Effector memory CD8-positive, alpha-beta T cell (primary cell): ENCODE results near the gene KRTAP3-3.

ENCODE experiments used
- ATAC-seq: fragments of 150-1000 bp; cut with Tn5 transposase; replicated peaks from 2 replicates; pipeline ENCODE4 v1.10.0; 2021; ENCODE audit warnings: mild to moderate bottlenecking, moderate library complexity
- DNase-seq, 3 experiments: peaks; one replicate each; pipeline ENCODE4 v3.0.0; 2021
- H3K27ac Mint-ChIP-seq, 2 donors: one replicate each; pipeline ENCODE4 v1.8.0; 2022; ENCODE audit warnings: mild to moderate bottlenecking in 2 of 2, mixed read lengths in 2 of 2, moderate library complexity in 2 of 2
- H3K27me3 Mint-ChIP-seq, 2 donors: one replicate each; pipeline ENCODE4 v1.8.0; 2022; ENCODE audit warnings: mixed read lengths in 2 of 2
- H3K36me3 Mint-ChIP-seq: one replicate; pipeline ENCODE4 v1.8.0; 2022; ENCODE audit warnings: mild to moderate bottlenecking, moderate library complexity, mixed read lengths; ENCODE audit not compliant: insufficient read depth
- H3K4me1 Mint-ChIP-seq, 2 donors: one replicate each; pipeline ENCODE4 v1.8.0; 2022; ENCODE audit warnings: low read depth in 2 of 2, mixed read lengths in 2 of 2
- H3K4me3 Mint-ChIP-seq, 2 donors: one replicate each; pipeline ENCODE4 v1.8.0; 2022; ENCODE audit warnings: mild to moderate bottlenecking in 2 of 2, mixed read lengths in 2 of 2, moderate library complexity in 2 of 2
- H3K9me3 Mint-ChIP-seq, 2 donors: one replicate each; pipeline ENCODE4 v1.8.0; 2022; ENCODE audit warnings: mixed read lengths in 2 of 2

KRTAP3-3 gene

DNA sequence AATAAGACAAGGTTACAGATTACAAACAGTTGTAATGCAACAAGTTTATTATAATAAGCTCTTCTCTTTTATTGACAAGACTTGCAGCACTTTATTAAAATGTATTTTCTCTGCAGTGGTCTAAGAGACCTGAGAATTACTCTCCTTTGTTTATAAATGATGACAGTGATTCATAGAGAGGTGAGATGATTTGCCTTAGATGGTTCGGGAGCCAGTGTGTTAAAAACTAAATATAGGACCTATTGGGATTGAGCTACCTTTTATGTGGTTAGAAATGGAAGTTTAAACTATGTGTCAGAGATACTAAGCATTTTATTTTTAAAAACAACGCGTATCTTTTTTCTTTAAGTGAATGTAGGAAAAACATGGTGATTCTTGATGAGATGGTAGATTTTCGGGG is 2.9 kb upstream of the KRTAP3-3 start:
- H3K9me3 Mint-ChIP-seq: no peaks in the 10 kb centered on the region
- no peak overlapping the region for H3K4me3 Mint-ChIP-seq
- no peak for DNase-seq
- H3K27me3 Mint-ChIP-seq: peaks cover 83 to 84% of the 10 kb centered on the region in 2 donors
- no peak for ATAC-seq
- no peaks in the 10 kb centered on the region for H3K4me1 Mint-ChIP-seq
- no peaks in the 10 kb centered on the region for H3K36me3 Mint-ChIP-seq
- no peak overlapping the region for H3K27ac Mint-ChIP-seq

GRCh38 chr17:40995116-40995515 is 1.2 kb upstream of the KRTAP3-3 start:
- Mint-ChIP-seq H3K36me3 (no peaks in the 10 kb centered on the region), H3K4me3 (no peak overlapping the region), H3K9me3 (no peaks in the 10 kb centered on the region), H3K27me3 (peaks cover 72 to 73% of the 10 kb centered on the region in 2 donors), H3K27ac (no peak overlapping the region), H3K4me1 (no peaks in the 10 kb centered on the region)
- no peak for ATAC-seq
- DNase-seq: no peak

GRCh38 chr17:40993084-40993483 is 880 bp downstream of the KRTAP3-3 start:
- Mint-ChIP-seq H3K9me3 (no peaks in the 10 kb centered on the region), H3K4me1 (no peaks in the 10 kb centered on the region), H3K27me3 (peaks cover 52 to 55% of the 10 kb centered on the region in 2 donors), H3K27ac (no peak overlapping the region), H3K4me3 (no peak overlapping the region), H3K36me3 (no peaks in the 10 kb centered on the region)
- no peak for DNase-seq
- no peak for ATAC-seq

DNA sequence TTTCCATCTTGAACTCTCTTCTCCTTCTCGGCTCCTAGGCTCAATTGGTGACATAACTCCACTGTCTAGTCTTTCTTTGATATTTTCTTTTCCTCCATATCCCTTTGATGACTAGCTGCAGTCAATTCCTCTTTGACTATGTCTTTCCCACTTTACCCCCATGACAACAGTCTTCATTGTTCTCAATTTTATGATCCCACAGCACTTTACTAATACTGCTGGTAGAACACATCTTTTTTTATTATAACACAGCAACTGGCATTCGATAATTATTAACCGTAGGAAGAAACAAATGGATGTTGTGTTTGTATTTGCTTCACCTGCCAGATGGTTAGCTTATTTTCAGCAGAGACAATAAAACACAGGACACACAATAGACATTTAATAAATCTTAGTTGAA is 1.3 kb downstream of the KRTAP3-3 start:
- DNase-seq (no peak), ATAC-seq (no peak)
- peaks cover 51 to 55% of the 10 kb centered on the region in 2 donors for H3K27me3 Mint-ChIP-seq
- H3K9me3 Mint-ChIP-seq: no peaks in the 10 kb centered on the region
- no peak overlapping the region for H3K4me3 Mint-ChIP-seq
- no peaks in the 10 kb centered on the region for H3K36me3 Mint-ChIP-seq
- no peaks in the 10 kb centered on the region for H3K4me1 Mint-ChIP-seq
- H3K27ac Mint-ChIP-seq: no peak overlapping the region

GRCh38 chr17:40986920-40987319 is 7.0 kb downstream of the KRTAP3-3 start:
- no peak for DNase-seq
- H3K27ac Mint-ChIP-seq: no peak overlapping the region
- H3K4me3 Mint-ChIP-seq: no peak overlapping the region

GRCh38 chr17:40984226-40984625 is 9.7 kb downstream of the KRTAP3-3 start, which contains the start of gene KRT40:
Gene KRT40, minus strand, starts transcription at chr17:40984326. Its CDS starts 53 bp downstream, at chr17:40984273.
- ATAC-seq (no peak), DNase-seq (no peak)
- Mint-ChIP-seq H3K27me3 (peaks cover 33 to 62% of the 10 kb centered on the region in 2 donors), H3K36me3 (no peaks in the 10 kb centered on the region), H3K4me1 (no peaks in the 10 kb centered on the region), H3K9me3 (no peaks in the 10 kb centered on the region), H3K27ac (no peak within 1 kb of the TSS), H3K4me3 (no peak within 1 kb of the TSS)

More at GRCh38 chr17:40986920-40987319, 7.0 kb downstream of the KRTAP3-3 start:
- ATAC-seq: no peak
- H3K9me3 Mint-ChIP-seq: no peaks in the 10 kb centered on the region
- no peaks in the 10 kb centered on the region for H3K4me1 Mint-ChIP-seq
- H3K27me3 Mint-ChIP-seq: peaks cover 30 to 41% of the 10 kb centered on the region in 2 donors
- H3K36me3 Mint-ChIP-seq: no peaks in the 10 kb centered on the region

DNA sequence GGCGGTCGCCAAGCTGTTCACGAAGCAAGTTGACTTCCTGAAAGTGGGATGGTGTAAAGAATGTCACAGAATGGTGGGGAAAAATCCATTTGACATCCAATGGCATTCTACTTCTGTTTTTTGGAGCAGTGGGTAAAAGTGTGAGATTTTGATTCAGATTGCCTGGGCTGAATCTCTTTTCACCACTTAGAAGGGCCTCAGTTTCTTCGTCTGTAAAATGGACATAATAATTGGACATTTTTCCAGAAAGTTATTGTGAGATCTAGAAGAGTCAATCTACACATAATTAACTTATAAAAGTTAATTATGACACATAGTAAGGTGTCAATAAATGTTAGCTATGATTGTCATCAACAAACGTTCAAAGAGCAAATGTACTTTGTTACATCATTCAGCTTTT is 12.8 kb downstream of the KRTAP3-3 start:
- Mint-ChIP-seq H3K4me3 (no peak overlapping the region), H3K4me1 (no peaks in the 10 kb centered on the region), H3K27me3 (peaks cover 33 to 57% of the 10 kb centered on the region in 2 donors), H3K27ac (no peak overlapping the region), H3K9me3 (no peaks in the 10 kb centered on the region), H3K36me3 (no peaks in the 10 kb centered on the region)
- DNase-seq (no peak), ATAC-seq (no peak)

GRCh38 chr17:40980596-40980995 is 13.4 kb downstream of the KRTAP3-3 start:
- H3K4me3 Mint-ChIP-seq: no peak overlapping the region
- H3K4me1 Mint-ChIP-seq: no peaks in the 10 kb centered on the region
- H3K36me3 Mint-ChIP-seq: no peaks in the 10 kb centered on the region
- H3K9me3 Mint-ChIP-seq: no peaks in the 10 kb centered on the region
- no peak overlapping the region for H3K27ac Mint-ChIP-seq
- DNase-seq (no peak), ATAC-seq (no peak)
- peaks cover 38 to 60% of the 10 kb centered on the region in 2 donors for H3K27me3 Mint-ChIP-seq

DNA sequence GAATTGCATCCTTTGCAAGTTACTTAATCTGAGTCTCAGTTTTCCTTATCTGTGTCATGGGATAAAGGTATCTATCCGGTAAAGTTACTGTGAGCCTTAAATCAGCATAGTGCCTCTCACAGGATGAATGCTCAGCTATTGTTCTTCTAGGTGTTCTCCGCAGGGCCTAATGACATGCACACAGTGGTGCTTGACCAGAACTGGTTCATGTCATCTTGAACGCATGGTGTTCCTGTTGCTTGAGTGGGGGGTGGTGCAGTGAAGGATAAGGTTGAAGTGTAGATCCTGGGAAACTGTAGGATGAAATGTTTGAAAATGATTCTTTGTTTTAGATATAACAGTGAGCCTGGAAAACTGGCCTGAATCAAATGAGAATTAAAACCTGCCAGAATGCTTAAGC is 13.8 kb downstream of the KRTAP3-3 start:
- Mint-ChIP-seq H3K4me3 (no peak overlapping the region), H3K27me3 (peaks cover 43 to 65% of the 10 kb centered on the region in 2 donors), H3K36me3 (no peaks in the 10 kb centered on the region), H3K4me1 (no peaks in the 10 kb centered on the region), H3K27ac (no peak overlapping the region), H3K9me3 (no peaks in the 10 kb centered on the region)
- ATAC-seq (no peak), DNase-seq (no peak)

- no peaks in the 10 kb centered on the region for H3K9me3 Mint-ChIP-seq
- H3K4me1 Mint-ChIP-seq: no peaks in the 10 kb centered on the region
- no peak overlapping the region for H3K27ac Mint-ChIP-seq
- H3K36me3 Mint-ChIP-seq: no peaks in the 10 kb centered on the region
- DNase-seq: no peak
- H3K4me3 Mint-ChIP-seq: no peak overlapping the region
- peaks cover 49 to 64% of the 10 kb centered on the region in 2 donors for H3K27me3 Mint-ChIP-seq
- ATAC-seq: no peak
These were observed 15.3 kb downstream of the KRTAP3-3 start for GRCh38 chr17:40978575-40979151.

DNA sequence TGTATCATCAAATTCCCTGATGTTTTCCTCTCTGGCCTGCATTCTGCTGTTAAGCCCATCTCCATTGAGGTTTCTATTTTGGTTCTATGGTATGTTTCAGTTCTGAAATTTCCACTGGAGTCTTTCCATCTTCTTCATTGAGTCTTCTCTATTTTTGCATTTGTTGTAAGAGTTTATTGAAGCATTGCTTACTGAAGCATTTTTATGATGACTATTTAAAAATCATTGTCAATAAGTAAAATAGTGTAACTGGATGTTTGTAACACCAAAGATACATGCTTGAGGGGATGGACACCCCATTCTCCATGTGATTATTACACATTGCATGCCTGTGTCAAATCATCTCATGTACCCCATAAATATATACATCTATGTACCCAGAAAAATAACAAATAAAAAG is 18.4 kb downstream of the KRTAP3-3 start:
- Mint-ChIP-seq H3K4me3 (no peak overlapping the region), H3K27me3 (peaks cover 51 to 53% of the 10 kb centered on the region in 2 donors), H3K4me1 (no peaks in the 10 kb centered on the region), H3K9me3 (no peaks in the 10 kb centered on the region), H3K27ac (no peak overlapping the region), H3K36me3 (no peaks in the 10 kb centered on the region)
- ATAC-seq (no peak), DNase-seq (no peak)

DNA sequence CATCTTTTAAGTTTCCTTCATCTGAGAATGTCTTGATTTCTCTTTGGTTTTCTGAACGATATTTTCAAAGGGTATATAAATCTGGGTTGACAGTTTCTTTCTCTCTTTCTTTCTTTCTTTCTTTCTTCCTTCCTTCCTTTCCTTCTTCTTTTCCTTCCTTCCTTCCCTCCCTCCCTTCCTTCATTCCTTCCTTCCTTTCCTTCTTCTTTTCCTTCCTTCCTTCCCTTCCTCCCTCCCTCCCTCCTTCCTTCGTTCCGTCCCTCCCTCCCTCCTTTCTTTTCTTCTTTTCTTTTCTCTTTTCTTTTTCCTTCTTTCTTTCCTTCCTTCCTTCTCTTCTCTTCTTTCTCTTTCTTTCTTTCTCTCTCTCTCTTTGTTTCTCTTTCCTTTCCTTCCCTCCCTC is 19.6 kb downstream of the KRTAP3-3 start:
- no peak for DNase-seq
- H3K36me3 Mint-ChIP-seq: no peaks in the 10 kb centered on the region
- no peak for ATAC-seq
- no peak overlapping the region for H3K27ac Mint-ChIP-seq
- H3K4me3 Mint-ChIP-seq: no peak overlapping the region
- no peaks in the 10 kb centered on the region for H3K9me3 Mint-ChIP-seq
- H3K4me1 Mint-ChIP-seq: no peaks in the 10 kb centered on the region
- H3K27me3 Mint-ChIP-seq: peaks cover 46 to 52% of the 10 kb centered on the region in 2 donors

DNA sequence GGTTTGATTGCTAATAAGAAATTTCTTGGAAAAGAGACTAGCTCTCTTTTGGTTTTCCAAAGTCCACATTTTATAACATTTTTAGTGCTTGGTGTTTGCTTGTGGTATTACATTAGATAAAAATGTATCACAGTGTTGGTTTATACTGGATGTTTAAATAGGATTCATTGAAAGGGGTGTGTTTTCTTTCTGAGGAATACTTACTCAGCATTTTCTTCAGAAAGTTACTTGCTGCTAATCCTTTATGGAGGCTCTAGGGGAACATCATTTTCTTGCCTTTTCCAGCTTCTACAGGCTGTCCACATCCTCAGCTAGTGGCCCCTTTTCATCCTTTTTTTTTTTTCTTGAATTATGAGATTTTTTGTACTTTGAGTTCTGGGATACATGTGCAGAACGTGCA is 26.4 kb downstream of the KRTAP3-3 start:
- H3K27me3 Mint-ChIP-seq: peaks cover 27 to 32% of the 10 kb centered on the region in 2 donors
- H3K4me1 Mint-ChIP-seq: peaks cover 2 to 5% of the 10 kb centered on the region in 2 donors
- no peaks in the 10 kb centered on the region for H3K36me3 Mint-ChIP-seq

DNA sequence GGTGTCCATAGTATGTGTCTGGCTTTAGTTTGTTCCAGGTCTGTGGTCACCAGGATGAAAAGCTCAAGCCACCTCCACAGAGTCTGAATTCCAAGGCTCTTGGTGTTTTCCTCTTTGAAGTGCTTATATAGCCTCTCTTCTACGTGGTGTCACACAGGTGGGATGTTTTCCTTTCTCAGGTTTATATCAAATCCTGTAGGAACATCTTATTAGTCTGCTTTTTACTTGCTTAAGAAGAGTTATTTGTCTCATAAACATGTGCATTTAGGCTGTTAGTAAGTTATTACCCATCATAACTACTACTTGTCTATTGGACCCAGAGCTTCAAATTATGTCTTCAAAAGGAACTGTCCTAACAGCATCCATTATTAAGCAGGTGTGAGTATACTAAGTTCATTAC is 27.1 kb downstream of the KRTAP3-3 start, which contains the start of gene KRT39:
Gene KRT39, minus strand, starts transcription at position 101 of the 400 bp plus-strand sequence. Its CDS starts 92 bp downstream, at position 9.
- H3K27me3 Mint-ChIP-seq: peaks cover 19 to 27% of the 10 kb centered on the region in 2 donors
- no peaks in the 10 kb centered on the region for H3K36me3 Mint-ChIP-seq
- H3K4me3 Mint-ChIP-seq: no peak within 1 kb of the TSS
- no peak within 1 kb of the TSS for H3K27ac Mint-ChIP-seq
- ATAC-seq (no peak), DNase-seq (no peak)
- peaks cover 2 to 5% of the 10 kb centered on the region in 2 donors for H3K4me1 Mint-ChIP-seq
- H3K9me3 Mint-ChIP-seq: no peaks in the 10 kb centered on the region

More for the DNA sequence above, 26.4 kb downstream of the KRTAP3-3 start:
- Mint-ChIP-seq H3K9me3 (no peaks in the 10 kb centered on the region), H3K27ac (no peak overlapping the region), H3K4me3 (no peak overlapping the region)
- ATAC-seq (no peak), DNase-seq (no peak)
